ENCODE data around the gene FILIP1L.

Gene FILIP1L

DNA sequence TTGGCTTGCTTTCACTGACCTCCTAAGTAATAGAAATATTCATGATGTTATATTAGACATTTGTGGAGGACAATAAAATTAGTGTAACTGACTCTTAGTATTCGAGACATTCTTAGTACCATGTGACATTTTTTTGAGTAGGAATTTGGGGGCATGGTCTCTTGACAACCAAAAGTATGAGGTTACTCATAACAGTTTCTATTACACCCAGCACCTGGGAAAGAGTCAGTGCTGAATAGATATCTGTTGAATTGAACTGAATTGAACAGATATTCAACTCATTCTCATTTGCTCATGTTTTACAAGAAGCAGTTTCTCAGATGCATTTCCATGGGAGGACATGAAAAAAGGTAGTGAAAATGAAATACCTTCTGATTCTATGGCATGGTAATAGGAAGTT, 212.2 kb downstream of the FILIP1L start:
- DNase-seq (ENCODE audit: insufficient read length, low spot score): no peak
- TF ChIP-seq POLR2A (IDR thresholded peaks at IDR 0.05; ENCODE audit: low read depth, low read length): no peak

DNA sequence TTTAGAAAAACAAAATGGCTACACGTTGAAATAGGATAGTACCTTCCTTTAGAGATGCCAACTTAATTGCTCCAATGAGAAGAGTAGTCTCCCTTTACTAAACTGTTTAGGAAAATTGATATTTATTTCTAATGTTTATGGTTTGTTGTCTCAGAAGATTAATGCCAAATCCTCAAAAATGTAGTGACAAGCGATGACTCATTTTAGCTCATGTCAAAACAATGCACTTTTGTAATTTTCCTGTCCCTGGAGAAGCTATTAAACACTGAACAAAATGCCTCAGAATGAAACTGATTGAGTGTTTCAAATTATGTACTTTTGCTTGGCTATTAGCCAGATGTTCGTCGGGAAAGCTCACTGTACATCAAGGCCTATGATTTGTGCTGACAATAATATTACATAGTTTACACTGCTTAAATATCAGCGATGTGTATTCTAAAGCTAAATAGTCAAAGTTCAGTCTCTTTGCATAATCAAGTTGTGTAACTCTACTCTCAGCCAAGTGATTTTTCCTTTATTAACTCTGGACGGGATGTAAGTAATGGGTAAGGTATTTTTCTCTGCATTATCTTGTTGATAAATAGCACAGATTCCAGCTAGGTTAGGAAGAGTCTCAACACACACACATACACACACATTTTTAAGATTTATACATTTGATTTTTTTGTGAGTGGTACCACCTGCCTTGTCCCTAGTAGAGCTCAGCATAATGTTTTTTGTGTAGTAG, 212.9 kb downstream of the FILIP1L start:
- no peak for TF ChIP-seq POLR2A (IDR thresholded peaks at IDR 0.05; ENCODE audit: low read depth, low read length)
- DNase-seq (ENCODE audit: insufficient read length, low spot score) (no peak), FAIRE-seq (peak; percentile 97)

More for the DNA sequence above, 212.2 kb downstream of the FILIP1L start:
- peak; percentile 87 for FAIRE-seq

DNA sequence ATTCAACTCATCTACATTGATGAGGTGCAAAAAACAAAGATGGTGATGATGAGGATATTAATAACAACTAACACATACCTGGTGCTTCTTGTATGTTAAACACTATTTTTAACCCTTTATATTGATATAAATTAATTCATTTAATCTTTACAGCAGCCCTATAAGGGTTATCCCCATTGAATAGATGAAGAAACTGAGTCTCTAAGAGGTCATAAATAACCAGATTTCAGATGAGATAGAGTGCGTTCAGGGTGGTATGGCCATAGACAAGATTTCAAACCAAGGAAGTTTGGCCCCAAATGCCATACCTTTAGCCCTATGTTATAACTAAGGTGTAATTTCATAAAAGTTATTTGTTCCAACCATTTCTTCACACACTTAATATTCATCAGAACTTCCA, 214.1 kb downstream of the FILIP1L start:
- no peak for DNase-seq (ENCODE audit: insufficient read length, low spot score)
- FAIRE-seq: no peak
- TF ChIP-seq POLR2A (IDR thresholded peaks at IDR 0.05; ENCODE audit: low read depth, low read length): no peak

- FAIRE-seq: peak; percentile 74
- no peak for DNase-seq (ENCODE audit: insufficient read length, low spot score)
- TF ChIP-seq POLR2A (IDR thresholded peaks at IDR 0.05; ENCODE audit: low read depth, low read length): no peak
Observed at GRCh38 chr3:99899603-99900002, 214.7 kb downstream of the FILIP1L start.

DNA sequence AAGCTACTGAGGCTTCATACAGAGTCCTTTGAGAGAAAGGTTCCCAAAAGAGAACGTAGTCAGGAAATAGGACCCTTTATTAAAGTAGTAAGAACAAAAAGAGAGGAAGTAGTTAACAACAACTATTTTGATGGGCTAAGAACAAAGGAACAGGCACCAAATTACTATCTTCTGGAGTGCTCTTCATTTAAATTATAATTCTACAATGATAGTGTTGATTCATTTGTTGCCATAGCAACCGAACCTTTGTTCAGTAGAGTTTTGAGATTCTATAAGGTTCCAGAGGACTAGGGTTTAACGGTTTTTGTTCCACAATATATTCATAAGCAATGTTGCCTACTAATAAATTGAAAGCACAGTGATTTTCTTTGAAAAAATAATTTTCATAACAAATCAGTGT, 217.8 kb downstream of the FILIP1L start:
- no peak for TF ChIP-seq POLR2A (IDR thresholded peaks at IDR 0.05; ENCODE audit: low read depth, low read length)
- no peak for FAIRE-seq
- DNase-seq (ENCODE audit: insufficient read length, low spot score): no peak

- DNase-seq (ENCODE audit: insufficient read length, low spot score) (no peak), FAIRE-seq (peak; percentile 98)
- no peak for TF ChIP-seq POLR2A (IDR thresholded peaks at IDR 0.05; ENCODE audit: low read depth, low read length)
Observed at GRCh38 chr3:99895703-99896441, 218.4 kb downstream of the FILIP1L start.

DNA sequence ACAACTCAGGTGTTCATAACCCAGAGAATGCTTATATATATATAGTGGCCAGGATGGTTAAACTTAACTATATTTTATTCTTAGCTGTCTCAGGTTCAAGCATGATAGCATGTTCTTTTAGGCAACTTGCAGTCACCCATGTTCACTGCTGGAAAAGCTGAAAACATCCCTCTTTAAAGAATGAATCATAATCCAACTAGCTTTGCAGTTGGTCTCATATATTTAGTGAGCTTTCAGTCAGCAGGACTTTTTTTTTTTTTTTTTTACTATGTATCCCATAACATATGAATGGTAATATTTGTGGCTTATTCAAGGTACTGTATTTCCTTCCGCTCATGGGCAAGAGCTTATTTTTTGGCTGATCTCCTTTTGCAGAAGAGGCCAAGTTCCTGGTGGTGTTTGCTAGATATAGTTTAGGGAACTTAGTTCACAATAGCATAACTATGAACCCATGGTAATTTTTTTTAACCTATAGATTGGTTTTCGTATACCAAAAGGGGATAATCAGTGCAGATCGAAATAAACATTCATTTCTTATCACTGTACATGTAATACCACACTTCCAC, 219.1 kb downstream of the FILIP1L start:
- no peak for TF ChIP-seq POLR2A (IDR thresholded peaks at IDR 0.05; ENCODE audit: low read depth, low read length)
- DNase-seq (ENCODE audit: insufficient read length, low spot score) (no peak), FAIRE-seq (peak; percentile 65)

DNA sequence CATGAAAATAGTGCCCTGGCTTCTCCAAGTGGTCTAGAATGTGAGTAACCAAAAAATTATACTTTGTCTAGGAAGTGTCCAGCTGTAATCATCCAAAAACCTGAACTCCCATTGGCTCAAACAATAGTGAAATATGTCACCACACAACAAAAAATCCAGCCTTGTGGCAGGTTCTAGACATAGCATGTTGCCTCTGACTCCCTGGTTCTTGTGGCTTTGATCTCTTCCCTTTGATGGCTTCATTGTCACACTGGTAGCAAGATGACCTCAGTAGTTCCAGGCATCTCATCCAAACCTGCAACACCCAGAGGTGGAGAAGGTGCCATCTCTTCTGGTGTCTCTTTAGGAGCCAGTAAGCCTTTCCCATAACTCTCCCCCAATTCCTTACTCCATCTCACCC, 222.0 kb downstream of the FILIP1L start:
- peak; percentile 58 for FAIRE-seq
- DNase-seq (ENCODE audit: insufficient read length, low spot score): no peak

GRCh38 chr3:99891610-99892285, 222.6 kb downstream of the FILIP1L start:
- no peak for TF ChIP-seq POLR2A (IDR thresholded peaks at IDR 0.05; ENCODE audit: low read depth, low read length)
- FAIRE-seq (no peak), DNase-seq (ENCODE audit: insufficient read length, low spot score) (no peak)

More for the DNA sequence above, 222.0 kb downstream of the FILIP1L start:
- TF ChIP-seq POLR2A (IDR thresholded peaks at IDR 0.05; ENCODE audit: low read depth, low read length): no peak

DNA sequence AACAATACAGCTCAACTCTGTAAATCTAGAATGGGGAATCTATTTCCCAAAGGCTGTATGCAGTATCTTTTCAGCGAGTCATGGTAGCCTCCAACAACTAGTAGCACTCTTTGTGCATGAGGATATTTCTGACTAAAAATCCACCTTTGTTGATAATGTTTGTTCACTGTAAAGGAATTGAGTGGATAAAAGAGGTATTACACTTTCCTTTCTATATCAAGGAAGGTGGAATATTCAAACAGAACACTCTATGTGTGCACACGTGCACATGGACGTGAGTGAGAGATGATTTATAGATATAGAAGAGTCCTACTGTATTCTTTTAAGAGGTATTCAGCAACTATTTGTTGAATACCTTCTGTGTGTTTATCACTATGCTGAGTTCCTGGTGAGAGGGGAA, 228.4 kb downstream of the FILIP1L start:
- DNase-seq (ENCODE audit: insufficient read length, low spot score): no peak
- no peak for TF ChIP-seq POLR2A (IDR thresholded peaks at IDR 0.05; ENCODE audit: low read depth, low read length)

GRCh38 chr3:99885085-99885484, 229.2 kb downstream of the FILIP1L start:
- DNase-seq (ENCODE audit: insufficient read length, low spot score) (no peak), FAIRE-seq (peak; percentile 23)
- no peak for TF ChIP-seq POLR2A (IDR thresholded peaks at IDR 0.05; ENCODE audit: low read depth, low read length)

More for the DNA sequence above, 228.4 kb downstream of the FILIP1L start:
- peak; percentile 67 for FAIRE-seq

- no peak for TF ChIP-seq POLR2A (IDR thresholded peaks at IDR 0.05; ENCODE audit: low read depth, low read length)
- FAIRE-seq (peak; percentile 78), DNase-seq (ENCODE audit: insufficient read length, low spot score) (no peak)
Observed at GRCh38 chr3:99884484-99884883, 229.8 kb downstream of the FILIP1L start.

DNA sequence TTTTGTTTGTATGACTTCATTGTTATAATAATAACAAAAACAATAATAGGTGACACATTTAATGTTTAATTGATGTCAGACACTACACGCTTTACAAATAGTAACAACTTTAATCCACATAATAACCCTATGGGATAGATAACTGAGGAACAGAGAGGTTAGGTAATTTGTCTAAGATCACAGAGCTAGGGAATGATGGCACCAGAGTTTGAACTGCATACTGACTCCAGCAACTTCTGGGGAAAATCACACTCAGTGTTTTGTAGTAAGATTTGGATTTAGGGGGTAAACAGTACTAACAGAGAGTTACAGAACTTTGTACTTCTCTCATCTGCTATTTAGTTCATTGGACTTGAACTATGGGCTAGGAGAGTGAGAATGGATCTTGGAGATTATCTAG, 230.6 kb downstream of the FILIP1L start:
- no peak for TF ChIP-seq POLR2A (IDR thresholded peaks at IDR 0.05; ENCODE audit: low read depth, low read length)
- FAIRE-seq (peak; percentile 75), DNase-seq (ENCODE audit: insufficient read length, low spot score) (no peak)

- DNase-seq (ENCODE audit: insufficient read length, low spot score): no peak
- no peak for TF ChIP-seq POLR2A (IDR thresholded peaks at IDR 0.05; ENCODE audit: low read depth, low read length)
- FAIRE-seq: no peak
Observed at GRCh38 chr3:99883138-99883461, 231.2 kb downstream of the FILIP1L start.

Data from H54 (cell line).